ENCODE data around the gene NLN. TPM values are rescaled to one million over a fixed set of nuclear protein-coding genes. Genes with fewer than 3 reads are reported as not detected.
"Not testable (repeated sequence)": the region's sequence is repeated elsewhere in the genome, so short reads cannot be mapped to it uniquely, and the experiment has no call there.

NLN gene
- total RNA-seq, 2 donors from 2014 or later: 13.5 to 32.2 TPM

DNA sequence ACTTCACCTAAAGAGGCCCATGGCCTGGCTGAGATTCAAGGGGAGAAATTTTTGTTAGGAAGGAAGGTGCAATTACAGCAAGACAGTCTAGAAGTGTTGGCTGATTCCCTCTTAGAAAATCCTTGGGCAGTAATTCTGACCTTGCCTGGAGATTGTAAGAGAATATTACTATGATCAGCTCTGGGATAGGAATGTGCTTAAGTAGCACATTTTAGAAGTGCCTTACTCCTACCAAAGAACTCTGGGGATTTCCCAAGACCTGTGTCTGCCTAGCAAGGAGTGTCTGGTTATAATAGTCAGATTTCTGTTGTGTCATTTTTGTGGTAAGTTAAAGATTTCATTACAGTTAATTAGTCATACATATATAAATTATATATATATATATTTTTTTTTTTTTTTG, 52.3 kb downstream of the NLN start:
- H3K4me3 Mint-ChIP-seq: no peak overlapping the region
- H3K9me3 Mint-ChIP-seq: no peaks in the 10 kb centered on the region
- no peaks in the 10 kb centered on the region for H3K27me3 Mint-ChIP-seq
- peak; percentile 92 for ATAC-seq (replicated peaks)
- H3K36me3 Mint-ChIP-seq (ENCODE audit: low read depth): peaks cover 5% of the 10 kb centered on the region
- no peaks in the 10 kb centered on the region for H3K4me1 Mint-ChIP-seq
- no peak overlapping the region for H3K27ac Mint-ChIP-seq

GRCh38 chr5:65775476-65775875, 53.5 kb downstream of the NLN start:
- Mint-ChIP-seq H3K9me3 (no peaks in the 10 kb centered on the region), H3K4me3 (no peak overlapping the region), H3K27me3 (no peaks in the 10 kb centered on the region), H3K4me1 (peaks cover 5% of the 10 kb centered on the region), H3K27ac (no peak overlapping the region), H3K36me3 (ENCODE audit: low read depth) (peaks cover 13% of the 10 kb centered on the region)
- ATAC-seq (replicated peaks): no peak

DNA sequence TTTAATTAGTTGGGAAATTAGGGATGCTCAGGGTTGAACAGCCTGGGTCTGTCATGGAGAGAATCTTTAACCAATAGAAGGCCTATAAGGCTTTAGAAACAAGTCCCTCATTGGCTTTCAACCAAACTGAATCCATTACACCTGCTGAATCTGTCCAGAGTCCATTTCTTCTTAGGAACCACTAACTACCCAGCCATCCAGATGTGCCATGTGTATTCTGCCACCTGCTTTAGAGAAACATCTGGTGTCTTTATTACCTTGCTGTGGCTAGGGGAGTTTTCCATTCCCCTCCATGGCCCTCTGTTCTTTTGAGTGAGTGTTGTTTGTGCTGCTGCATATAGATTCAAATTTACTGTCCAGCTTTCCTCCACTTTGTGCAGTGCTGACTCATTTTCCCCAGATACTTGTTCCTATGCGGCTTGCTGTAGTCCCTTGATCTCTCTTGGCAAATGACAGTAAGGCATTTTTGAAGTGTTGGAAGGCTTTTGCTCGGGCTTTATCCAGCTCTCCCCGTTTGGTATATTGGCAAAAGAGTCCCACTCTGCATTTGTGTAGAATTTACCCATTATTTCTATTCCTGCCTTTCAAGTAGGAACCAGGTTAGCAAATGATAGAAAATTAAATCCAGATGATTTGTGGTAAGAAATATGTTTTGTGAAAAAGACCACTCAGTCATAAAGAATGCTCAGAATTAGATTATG, 54.6 kb downstream of the NLN start:
- Mint-ChIP-seq H3K4me3 (no peak overlapping the region), H3K27me3 (no peaks in the 10 kb centered on the region), H3K36me3 (ENCODE audit: low read depth) (peaks cover 24% of the 10 kb centered on the region), H3K4me1 (peaks cover 5% of the 10 kb centered on the region), H3K9me3 (no peaks in the 10 kb centered on the region), H3K27ac (no peak overlapping the region)
- ATAC-seq (replicated peaks): peak; percentile 25

DNA sequence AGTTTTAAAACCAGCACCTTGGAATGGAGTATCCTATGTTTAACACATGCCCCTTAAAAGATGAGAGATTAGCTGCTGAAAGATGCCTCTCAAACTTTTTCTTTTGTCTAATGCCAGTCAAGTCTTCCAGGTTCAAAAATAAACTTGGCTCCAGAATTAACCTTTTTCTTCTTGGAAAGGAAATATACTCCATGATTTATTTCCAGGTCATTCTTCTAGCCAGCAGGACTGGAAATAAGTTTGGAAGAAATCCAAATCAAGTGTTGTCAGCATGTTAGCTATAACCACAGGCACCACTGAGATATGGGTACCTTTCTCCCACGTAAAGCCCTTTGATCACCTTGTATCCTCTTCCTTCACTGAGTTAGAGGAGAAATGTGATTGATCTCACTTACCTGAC, 56.1 kb downstream of the NLN start:
- peaks cover 33% of the 10 kb centered on the region for H3K36me3 Mint-ChIP-seq (ENCODE audit: low read depth)
- ATAC-seq (replicated peaks): no peak
- H3K4me1 Mint-ChIP-seq: peaks cover 5% of the 10 kb centered on the region
- H3K9me3 Mint-ChIP-seq: no peaks in the 10 kb centered on the region
- H3K27me3 Mint-ChIP-seq: no peaks in the 10 kb centered on the region
- H3K4me3 Mint-ChIP-seq: no peak overlapping the region
- no peak overlapping the region for H3K27ac Mint-ChIP-seq

DNA sequence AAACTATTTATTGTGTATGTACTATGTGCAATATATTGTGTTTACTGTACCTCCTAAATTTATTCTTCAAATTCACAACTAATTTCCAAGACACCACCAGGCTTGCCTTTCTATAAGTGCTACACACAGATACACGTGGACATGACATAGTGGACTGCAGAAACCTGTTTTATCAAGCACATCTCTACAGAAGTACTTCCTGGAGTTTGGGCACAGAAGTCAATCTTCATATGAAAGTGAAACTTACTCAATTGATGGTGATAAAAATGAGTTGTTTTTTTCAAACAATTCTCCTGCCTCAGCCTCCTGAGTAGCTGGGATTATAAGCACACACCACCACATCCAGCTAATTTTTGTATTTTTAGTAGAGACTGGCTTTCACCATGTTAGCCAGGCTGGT, 57.6 kb downstream of the NLN start:
- Mint-ChIP-seq H3K4me1 (peaks cover 5% of the 10 kb centered on the region), H3K9me3 (no peaks in the 10 kb centered on the region), H3K27me3 (no peaks in the 10 kb centered on the region), H3K27ac (peak overlapping the region; percentile 15), H3K4me3 (peak overlapping the region; percentile 26), H3K36me3 (ENCODE audit: low read depth) (peaks cover 33% of the 10 kb centered on the region)
- peak; percentile 64 for ATAC-seq (replicated peaks)

- Mint-ChIP-seq H3K36me3 (ENCODE audit: low read depth) (peaks cover 22% of the 10 kb centered on the region), H3K4me1 (peaks cover 10% of the 10 kb centered on the region)
- not testable (repeated sequence) for H3K27ac Mint-ChIP-seq; ATAC-seq (replicated peaks); H3K4me3 Mint-ChIP-seq; H3K27me3 Mint-ChIP-seq; H3K9me3 Mint-ChIP-seq
Observed at GRCh38 chr5:65788296-65788695, 66.3 kb downstream of the NLN start.

- Mint-ChIP-seq H3K36me3 (ENCODE audit: low read depth) (peaks cover 22% of the 10 kb centered on the region), H3K27me3 (no peaks in the 10 kb centered on the region)
Observed at GRCh38 chr5:65790371-65791163, 68.6 kb downstream of the NLN start.

DNA sequence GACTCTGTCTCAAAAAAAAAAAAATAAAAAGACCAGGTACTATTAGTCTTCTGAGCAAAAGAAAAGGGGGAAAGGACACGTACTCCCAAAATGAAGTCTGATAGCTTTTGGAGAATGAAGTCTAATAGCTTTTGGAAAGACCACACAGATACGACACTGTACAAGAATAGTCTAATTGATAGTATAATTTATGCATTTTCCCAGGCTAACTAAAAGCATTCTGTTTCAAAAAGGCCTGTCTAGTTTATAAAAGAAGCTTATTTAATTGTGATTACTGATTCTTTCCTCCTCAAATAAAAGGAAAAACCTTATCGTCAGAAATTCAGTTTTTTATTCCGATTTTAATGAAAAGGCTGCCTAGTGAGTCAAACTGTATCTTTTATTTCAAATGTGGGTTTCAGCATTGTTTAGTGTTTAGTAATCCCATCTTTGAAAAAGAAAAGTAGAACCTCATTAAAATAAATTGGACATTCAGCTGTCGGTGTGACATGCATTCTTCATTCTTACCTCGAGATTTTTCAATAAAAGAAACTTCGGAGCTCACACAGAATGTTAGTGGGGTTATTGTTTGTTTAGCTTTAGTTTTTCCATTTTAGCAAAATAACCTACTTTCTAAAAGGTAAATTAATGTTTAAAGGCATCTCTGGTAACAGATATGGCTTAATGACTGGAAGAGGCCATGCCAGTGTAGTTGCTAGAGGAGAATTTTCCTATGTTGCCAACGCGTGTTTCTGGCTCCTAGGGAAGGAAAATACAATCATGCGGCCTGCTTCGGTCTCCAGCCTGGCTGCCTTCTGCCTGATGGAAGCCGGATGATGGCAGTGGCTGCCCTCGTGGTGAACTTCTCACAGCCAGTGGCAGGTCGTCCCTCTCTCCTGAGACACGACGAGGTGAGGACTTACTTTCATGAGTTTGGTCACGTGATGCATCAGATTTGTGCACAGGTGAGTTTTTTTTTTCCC, 70.0 kb downstream of the NLN start:
- Mint-ChIP-seq H3K4me1 (peaks cover 14% of the 10 kb centered on the region), H3K27ac (no peak overlapping the region), H3K27me3 (no peaks in the 10 kb centered on the region), H3K4me3 (no peak overlapping the region), H3K9me3 (peaks cover 5% of the 10 kb centered on the region), H3K36me3 (ENCODE audit: low read depth) (peaks cover 21% of the 10 kb centered on the region)
- ATAC-seq (replicated peaks): no peak

More at GRCh38 chr5:65790371-65791163, 68.6 kb downstream of the NLN start:
- Mint-ChIP-seq H3K4me1 (peaks cover 10% of the 10 kb centered on the region), H3K4me3 (peak overlapping the region; percentile 43), H3K27ac (no peak overlapping the region), H3K9me3 (peaks cover 5% of the 10 kb centered on the region)
- peak; percentile 91 for ATAC-seq (replicated peaks)

DNA sequence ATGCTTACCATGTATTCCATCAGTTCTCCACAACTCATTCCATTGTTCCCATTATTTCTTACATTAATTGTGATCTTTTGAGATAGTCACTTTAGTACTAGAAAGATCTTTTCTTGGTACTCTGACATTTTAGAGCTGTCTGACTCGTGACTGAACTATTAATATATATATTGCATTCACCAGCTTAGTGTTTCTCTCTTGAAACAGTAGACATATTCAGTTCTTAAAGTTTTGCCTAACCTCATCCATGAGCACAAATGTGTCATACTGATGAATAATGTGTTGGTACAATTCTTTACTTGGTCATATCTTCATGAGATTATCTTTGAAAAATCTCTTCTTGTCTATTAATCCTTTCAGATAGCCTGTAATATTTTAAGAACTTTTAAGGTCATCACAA, 74.3 kb downstream of the NLN start:
- peak; percentile 82 for ATAC-seq (replicated peaks)
- no peaks in the 10 kb centered on the region for H3K36me3 Mint-ChIP-seq (ENCODE audit: low read depth)

DNA sequence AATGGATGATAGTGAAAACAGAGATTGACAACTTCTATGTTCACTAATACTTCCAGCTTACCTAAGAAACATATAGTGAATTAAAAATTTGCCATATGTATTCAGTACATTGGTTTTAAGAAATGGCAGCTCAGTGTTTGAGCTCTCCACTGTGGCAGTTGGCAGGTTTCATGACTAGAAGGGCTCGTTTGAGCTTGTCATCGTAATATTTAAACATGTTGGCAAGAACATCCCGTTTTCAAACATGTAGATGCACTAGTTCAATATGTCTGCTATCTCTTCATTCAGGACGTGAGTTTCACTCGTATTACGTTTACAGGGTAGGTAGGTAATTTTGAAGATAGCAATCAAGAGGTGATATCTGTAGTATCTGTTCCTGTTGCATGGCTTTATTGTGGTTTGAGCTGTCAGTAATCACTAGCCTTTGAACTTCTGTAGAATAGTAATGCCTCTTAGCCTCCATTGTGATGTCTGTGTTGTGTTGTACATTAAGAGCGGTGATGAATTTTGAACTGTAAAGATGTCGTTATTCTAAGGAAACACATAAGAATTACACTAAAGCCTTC, 74.8 kb downstream of the NLN start:
- H3K4me3 Mint-ChIP-seq: peak overlapping the region; percentile 39
- ATAC-seq (replicated peaks): peak; percentile 71
- peaks cover 11% of the 10 kb centered on the region for H3K4me1 Mint-ChIP-seq
- H3K36me3 Mint-ChIP-seq (ENCODE audit: low read depth): no peaks in the 10 kb centered on the region
- no peaks in the 10 kb centered on the region for H3K27me3 Mint-ChIP-seq
- no peaks in the 10 kb centered on the region for H3K9me3 Mint-ChIP-seq
- no peak overlapping the region for H3K27ac Mint-ChIP-seq

More for the DNA sequence above, 74.3 kb downstream of the NLN start:
- Mint-ChIP-seq H3K27ac (no peak overlapping the region), H3K4me3 (peak overlapping the region; percentile 39), H3K4me1 (peaks cover 7% of the 10 kb centered on the region), H3K27me3 (no peaks in the 10 kb centered on the region), H3K9me3 (no peaks in the 10 kb centered on the region)

DNA sequence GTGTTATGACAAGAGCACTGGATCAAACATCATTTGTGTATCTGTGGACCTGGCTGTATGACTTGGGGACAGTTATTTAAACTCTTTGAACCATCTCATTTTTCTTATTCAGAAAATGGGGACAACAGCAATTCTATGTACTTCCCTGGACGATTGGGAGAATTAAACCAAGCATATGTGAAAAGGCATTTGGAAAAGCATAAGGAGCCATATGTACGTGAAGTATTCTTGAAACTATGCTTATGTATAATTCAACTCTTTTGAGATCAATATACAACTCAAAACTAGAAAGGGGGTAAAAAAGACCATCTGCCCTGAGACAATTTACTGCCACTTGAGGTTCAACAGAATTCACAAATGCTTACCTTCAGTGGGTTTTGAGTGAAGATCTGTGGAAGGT, 75.5 kb downstream of the NLN start:
- Mint-ChIP-seq H3K36me3 (ENCODE audit: low read depth) (no peaks in the 10 kb centered on the region), H3K4me1 (peaks cover 11% of the 10 kb centered on the region), H3K27ac (no peak overlapping the region), H3K27me3 (no peaks in the 10 kb centered on the region), H3K9me3 (no peaks in the 10 kb centered on the region), H3K4me3 (no peak overlapping the region)
- ATAC-seq (replicated peaks): no peak

- Mint-ChIP-seq H3K27ac (no peak overlapping the region), H3K36me3 (ENCODE audit: low read depth) (no peaks in the 10 kb centered on the region), H3K27me3 (no peaks in the 10 kb centered on the region), H3K4me3 (no peak overlapping the region), H3K4me1 (peaks cover 23% of the 10 kb centered on the region), H3K9me3 (no peaks in the 10 kb centered on the region)
- ATAC-seq (replicated peaks): no peak
Observed at GRCh38 chr5:65799857-65800256, 77.9 kb downstream of the NLN start.

DNA sequence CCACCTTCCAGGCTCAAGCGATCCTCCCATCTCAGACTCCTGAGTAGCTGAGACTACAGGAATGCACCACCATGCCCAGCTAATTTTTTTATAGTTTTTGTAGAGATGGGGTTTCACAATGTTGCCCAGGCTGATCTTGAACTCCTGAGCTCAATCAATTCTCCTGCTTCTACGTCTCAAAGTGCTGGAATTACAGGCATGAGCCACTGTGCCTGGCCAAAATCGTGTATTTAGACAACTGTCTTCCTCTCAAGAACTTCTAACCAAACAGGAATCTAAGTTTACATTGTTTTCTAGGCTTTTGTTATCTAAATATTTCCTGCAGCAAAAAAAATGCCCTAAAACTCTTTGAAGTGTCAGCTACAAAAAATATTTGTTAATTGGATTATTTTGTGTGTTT, 78.8 kb downstream of the NLN start:
- no peak for ATAC-seq (replicated peaks)
- H3K4me1 Mint-ChIP-seq: peaks cover 28% of the 10 kb centered on the region
- H3K9me3 Mint-ChIP-seq: peaks cover 4% of the 10 kb centered on the region
- no peak overlapping the region for H3K4me3 Mint-ChIP-seq
- no peak overlapping the region for H3K27ac Mint-ChIP-seq
- no peaks in the 10 kb centered on the region for H3K36me3 Mint-ChIP-seq (ENCODE audit: low read depth)
- no peaks in the 10 kb centered on the region for H3K27me3 Mint-ChIP-seq

- Mint-ChIP-seq H3K27ac (no peak overlapping the region), H3K4me3 (no peak overlapping the region), H3K9me3 (peaks cover 4% of the 10 kb centered on the region), H3K36me3 (ENCODE audit: low read depth) (no peaks in the 10 kb centered on the region), H3K4me1 (peaks cover 28% of the 10 kb centered on the region), H3K27me3 (no peaks in the 10 kb centered on the region)
- no peak for ATAC-seq (replicated peaks)
Observed at GRCh38 chr5:65801352-65801783, 79.4 kb downstream of the NLN start.

Measured in activated T-helper 17 cell treated with anti-CD3 and anti-CD28 coated beads, Interleukin-2, amount 50 U/mL, for 72 hours (primary cell).